GM18951 (cell line): Measurements from ENCODE around the gene AKIRIN1.
"Not testable (repeated sequence)": the region's sequence is repeated elsewhere in the genome, so short reads cannot be mapped to it uniquely, and the experiment has no call there.

ENCODE experiments used
- POLR2A ChIP-seq: IDR thresholded peaks from 4 replicates; pipeline ENCODE4 v1.6.1; 2011; ENCODE audit warnings: mild to moderate bottlenecking; ENCODE audit not compliant: insufficient read length, insufficient read depth; ENCODE audit errors: extremely low read depth
- in situ Hi-C: fragments of 300-500 bp; cut with MboI; formaldehyde crosslinking; loops from one replicate; pipeline ENCODE4 v1.12.0; 2022; ENCODE audit warnings: low sequenced_read_pairs, mixed read lengths, inconsistent platforms; ENCODE audit not compliant: unreplicated experiment

AKIRIN1 gene

DNA sequence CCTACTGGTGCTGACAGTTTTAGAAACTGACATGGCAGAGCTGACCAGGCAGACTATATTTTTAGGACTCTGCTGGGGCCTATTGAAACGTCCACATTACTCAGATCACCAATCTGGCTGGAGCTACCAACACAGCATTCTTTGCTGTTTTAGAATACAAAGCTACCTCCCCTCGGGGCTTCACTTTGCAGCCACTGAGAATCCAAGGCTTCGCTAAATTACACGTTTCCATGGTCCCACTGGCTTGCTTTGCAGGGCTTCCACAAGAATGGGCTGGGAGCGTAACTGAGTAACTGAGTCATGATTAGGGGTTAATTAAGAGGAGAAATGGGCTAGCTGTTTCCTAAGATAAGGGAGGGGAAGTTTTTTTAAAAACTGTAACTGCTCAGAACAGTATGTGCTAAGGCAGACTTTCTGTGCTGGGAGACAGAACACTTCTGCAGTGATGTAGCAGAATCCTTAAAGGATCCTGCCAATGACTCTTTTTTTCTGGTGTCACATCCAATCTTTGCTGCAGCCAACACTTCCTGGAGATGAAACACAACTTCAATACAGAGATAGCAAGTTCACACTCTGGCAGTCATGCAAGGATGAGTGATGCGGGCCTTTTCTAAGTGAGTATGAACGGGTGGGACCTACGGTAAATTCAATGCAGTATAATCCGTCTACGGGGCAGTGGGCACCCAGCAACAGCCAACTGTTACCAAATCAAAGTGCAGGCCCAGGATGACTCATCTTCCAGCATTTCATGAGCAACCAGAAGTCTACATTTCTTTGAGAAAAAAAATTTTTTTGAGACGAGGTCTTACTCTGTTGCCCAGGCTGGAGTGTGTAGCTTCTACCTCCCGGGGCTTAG is 56.5 kb downstream of the AKIRIN1 start:
- no peak for TF ChIP-seq POLR2A
- in situ Hi-C loops, result no loop called here

DNA sequence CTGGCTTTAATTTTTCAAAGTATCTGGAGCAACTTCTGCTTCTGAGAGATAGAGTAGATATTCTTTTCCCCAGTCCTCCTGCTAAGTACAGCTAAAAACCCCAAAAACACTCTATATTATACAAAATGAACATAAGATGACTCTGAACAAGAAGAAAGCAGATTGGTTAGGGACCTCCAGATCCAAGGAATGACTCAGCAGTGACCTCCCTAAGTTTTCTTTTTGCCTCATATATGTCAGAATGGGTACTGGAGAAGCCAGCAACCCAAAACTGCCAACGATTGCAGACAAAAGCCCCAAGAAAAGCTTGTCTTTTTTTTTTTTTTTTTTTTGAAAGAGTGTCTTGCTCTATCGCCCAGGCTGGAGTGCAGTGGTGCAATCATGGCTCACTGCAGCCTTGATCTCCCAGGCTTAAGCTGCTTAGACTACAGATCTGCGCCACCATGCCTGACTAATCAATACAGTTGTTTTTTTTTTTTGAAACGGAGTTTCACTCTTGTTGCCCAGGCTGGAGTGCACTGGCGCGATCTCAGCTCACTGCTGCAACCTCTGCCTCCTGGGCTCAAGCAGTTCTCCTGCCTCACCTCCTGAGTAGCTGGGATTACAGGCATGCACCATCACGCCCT is 57.8 kb downstream of the AKIRIN1 start:
- in situ Hi-C loops, result no loop called here
- TF ChIP-seq POLR2A, result no peak

DNA sequence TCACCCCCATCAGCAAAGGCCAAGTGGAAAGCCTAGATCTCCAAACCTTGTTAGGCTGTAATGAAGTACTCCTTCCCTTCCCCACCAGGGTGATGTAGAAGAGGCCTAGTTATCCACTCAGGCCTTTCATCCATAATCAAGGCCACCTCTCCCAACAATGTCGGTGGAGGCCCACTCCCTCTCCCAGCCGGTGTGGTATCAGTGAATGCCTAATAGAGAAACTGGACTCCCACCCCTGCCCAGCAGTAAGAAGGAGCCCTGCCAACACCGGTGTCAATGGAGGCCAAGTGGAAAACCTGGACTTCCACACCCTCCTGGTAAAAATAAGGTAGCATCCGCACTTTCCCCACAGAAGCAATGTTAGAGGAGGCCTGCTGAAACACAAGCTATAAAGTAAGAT is 58.9 kb downstream of the AKIRIN1 start:
- TF ChIP-seq POLR2A, result no peak
- in situ Hi-C loops, result no loop called here

DNA sequence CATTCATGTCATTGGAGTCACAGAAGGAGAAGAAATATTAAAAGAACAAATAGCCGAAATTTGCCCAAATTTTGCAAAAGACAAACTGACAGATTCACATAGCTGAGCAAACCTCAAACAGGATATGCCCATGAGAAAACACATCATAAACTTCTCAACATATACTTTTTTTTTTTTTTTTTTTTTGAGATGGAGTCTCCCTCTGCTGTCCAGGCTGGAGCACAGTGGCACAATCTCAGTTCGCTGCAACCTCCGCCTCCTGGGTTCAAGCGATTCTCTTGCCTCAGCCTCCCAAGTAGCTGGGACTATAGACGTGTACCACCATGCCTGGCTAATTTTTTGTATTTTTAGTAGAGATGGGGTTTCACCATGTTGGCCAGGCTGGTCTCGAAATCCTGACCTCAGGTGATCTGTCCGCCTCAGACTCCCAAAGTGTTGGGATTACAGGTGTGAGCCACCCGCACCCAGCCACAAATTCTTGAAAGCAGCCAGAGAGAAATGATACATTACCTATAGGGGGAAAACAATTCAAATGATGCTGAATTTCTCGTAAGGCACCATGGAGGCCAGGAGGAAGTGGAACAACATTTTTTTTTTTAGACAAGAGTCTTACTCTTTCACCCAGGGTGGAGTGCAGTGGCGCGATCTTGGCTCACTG is 60.2 kb downstream of the AKIRIN1 start:
- in situ Hi-C loops, result not testable (repeated sequence)

DNA sequence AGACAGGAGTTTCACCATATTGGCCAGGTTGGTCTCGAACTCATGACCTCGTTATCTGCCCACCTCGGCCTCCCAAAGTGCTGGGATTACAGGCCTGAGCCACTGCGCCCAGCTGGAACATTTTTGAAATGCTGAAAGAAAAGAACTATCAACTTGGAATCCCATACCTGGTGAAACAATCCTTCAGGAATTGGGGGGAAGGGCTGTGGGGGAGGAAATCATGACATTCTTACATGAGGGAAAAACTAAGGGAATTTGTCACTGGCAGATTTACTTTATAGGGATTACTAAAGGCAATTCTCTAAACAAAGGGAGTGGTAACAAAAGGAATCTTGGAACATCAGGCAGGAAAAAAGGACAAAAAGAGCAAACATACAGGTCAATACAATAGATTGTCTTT is 60.9 kb downstream of the AKIRIN1 start:
- no peak for TF ChIP-seq POLR2A
- in situ Hi-C loops, result no loop called here

DNA sequence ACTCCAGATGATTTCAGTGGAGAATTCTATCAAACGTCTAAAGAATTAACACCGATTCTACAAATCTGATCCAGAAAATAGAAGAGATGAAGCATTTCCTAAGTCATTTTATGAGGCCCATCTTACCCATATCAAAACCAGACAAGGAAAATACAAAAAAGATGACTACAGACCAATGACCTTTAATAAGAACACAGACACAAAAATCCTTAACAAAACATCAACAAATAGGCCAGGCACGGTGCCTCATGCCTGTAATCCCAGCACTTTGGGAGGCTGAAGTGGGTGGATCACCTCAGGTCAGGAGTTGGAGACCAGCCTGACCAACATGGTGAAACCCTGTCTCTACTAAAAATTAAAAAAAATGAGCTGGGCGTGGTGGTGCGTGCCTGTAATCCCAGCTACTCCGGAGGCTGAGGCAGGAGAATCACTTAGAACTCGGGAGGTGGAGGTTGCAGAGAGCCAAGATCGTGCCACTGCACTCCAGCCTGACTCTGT is 64.2 kb downstream of the AKIRIN1 start:
- in situ Hi-C loops, result not testable (repeated sequence)
